EL (cell line): ENCODE results near the gene RPUSD1.
A peak's percentile ranks its signal among the peaks of the same experiment; 100 is the strongest.
"Not testable (repeated sequence)": the region's sequence is repeated elsewhere in the genome, so short reads cannot be mapped to it uniquely, and the experiment has no call there.

Source experiments
- DNase-seq: peaks from one replicate; pipeline ENCODE4 v3.0.0-alpha.2; 2016

The RPUSD1 gene

GRCh38 chr16:764184-764750, 23.9 kb downstream of the RPUSD1 start:
- no peak for DNase-seq

DNA sequence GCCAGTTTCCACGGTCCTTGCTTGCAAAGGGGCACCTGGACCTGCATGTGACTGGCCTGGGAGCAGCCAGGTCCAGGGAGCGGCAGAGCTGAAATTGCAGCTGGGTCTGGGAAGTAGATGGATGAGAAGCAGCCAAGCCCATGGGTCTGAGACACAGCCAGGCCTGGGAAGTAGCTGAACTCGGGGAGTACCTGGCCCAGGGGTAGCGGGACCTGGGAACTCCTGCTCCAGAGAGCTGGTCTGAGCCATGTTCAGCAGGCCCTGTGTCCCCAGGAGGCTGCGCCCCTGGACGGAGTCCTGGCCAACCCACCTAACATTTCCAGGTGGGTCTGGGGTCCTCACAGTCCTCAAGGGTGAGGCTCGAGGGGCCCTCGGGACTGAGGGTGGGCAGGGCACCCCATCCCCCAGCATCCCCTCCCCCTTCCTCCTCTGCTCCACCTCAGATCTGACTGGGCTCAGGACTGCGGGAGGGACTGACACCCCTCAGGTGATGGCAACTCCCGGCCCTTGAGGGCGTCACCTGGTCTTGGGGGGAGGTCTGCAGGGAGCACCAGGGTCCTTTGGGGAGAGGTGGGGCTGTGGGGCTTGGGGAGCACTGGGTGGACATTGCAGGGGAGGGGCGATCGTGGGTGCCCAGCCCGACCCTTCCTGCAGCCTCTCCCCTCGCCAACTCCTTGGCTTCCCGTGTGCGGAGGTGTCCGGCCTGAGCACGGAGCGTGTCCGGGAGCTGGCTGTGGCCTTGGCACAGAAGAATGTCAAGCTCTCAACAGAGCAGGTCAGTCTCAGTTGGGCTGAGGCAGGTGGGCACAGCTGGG, 24.6 kb downstream of the RPUSD1 start:
- no peak for DNase-seq

DNA sequence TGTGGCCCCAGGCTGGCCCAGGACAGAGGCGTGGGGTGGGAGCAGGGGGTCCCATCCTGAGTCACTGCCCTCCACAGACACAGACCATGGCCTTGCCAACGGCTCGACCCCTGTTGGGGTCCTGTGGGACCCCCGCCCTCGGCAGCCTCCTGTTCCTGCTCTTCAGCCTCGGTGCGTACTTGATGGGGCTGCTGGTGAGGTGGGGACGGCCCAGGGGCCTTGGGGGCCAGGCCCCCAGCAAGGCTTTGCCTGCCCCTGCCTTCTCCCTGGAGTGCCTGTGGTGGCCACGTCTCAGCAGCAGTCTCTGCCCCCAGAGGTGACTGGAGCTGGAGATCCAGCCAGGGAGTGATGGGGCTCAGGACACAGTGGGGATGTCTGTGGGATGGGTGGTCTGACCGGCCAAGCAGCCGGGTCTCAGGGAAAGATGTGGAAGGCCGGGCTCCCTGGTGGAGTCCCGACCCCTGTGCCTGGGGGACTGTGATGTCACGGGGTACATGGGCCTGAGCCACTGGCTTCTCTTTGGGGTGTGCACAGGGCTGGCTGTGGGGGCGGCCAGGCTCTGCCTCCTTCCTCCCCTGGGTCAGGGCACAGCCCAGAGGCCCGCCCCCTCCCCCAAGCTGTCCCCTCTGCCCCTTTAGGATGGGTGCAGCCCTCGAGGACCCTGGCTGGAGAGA, 25.4 kb downstream of the RPUSD1 start:
- no peak for DNase-seq

DNA sequence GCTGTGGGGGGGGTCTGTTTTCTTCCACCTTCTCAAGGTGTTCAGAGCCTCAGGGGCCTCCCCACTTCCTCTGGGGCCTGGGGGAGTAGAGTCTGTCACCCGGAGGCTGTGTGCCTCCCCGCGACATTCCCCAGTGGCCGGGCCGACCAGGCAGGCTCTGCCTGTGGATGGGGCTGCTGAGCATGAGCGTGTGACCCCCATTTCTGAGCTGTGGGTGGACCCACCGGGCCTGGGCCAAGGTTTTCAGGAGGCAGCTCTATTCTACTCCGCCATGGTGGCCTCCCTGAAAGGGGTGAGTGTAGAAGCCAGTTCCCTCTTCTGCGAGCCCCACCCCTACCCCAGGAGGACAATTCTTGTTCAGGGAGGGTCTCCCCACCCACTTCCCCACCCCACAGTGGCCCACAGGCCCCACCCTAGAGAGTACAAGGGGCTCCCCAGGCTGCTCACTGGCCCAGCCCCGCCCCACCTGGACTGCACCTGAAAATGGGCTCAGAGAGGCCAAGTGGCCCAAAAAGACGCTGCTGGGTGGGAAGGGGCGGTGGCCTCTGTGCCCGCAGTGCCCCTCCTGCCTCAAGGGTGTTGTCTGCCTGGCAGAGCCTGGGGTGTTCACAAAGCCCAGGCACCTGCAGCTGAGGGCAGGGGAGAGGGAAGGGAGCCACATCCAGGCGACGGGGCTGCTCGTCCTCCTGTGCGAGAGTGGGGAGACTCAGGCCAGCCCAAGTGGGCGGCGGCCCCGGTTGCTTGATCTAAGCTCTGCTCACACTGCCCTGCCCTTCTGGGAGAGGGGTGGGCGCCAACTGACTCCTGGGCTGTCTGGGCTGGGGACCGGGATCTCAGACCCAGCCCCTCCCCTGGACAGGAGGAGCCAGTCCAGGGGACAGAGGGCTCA, 26.3 kb downstream of the RPUSD1 start:
- no peak for DNase-seq

DNA sequence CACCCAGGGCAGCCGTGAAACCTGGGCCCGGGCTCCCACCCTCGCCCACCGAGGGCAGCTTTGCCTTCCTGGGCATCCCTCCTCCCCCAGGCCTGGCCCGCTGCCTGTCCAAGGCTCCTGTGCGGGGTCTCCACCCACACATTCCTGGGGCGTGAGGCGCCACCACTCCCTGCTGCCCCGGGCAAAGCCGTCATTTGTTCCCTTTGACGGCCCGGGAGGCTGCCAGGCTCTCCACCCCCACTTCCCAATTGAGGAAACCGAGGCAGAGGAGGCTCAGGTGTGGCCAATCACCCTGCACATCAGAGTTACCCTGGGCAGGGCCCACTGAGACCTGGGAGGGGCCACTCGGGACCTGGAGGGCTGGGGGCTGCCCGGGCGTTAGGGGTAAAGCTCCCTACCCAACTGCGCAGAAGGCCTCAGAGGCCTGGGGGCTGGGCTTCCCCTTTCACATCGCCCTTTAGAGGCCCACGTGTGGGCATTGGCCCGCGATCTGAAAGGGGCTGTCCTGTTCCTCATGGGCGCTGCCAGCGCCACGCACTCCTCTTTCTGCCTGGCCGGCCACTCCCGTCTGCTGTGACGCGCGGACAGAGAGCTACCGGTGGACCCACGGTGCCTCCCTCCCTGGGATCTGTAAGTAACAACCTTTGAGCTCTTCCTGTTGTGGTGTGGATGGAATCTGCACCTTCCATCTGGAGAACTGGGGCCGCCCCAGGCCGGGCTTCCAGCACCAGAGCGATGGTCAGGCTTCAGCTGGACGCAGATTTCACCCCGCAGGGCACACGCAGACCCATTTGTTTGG, 27.4 kb downstream of the RPUSD1 start, which contains the start of gene MSLN:
MSLN (plus strand) TSS at position 190 of the 799 bp plus-strand sequence. CDS start 1,947 bp downstream, outside the sequence.
- peak; percentile 79 for DNase-seq

DNA sequence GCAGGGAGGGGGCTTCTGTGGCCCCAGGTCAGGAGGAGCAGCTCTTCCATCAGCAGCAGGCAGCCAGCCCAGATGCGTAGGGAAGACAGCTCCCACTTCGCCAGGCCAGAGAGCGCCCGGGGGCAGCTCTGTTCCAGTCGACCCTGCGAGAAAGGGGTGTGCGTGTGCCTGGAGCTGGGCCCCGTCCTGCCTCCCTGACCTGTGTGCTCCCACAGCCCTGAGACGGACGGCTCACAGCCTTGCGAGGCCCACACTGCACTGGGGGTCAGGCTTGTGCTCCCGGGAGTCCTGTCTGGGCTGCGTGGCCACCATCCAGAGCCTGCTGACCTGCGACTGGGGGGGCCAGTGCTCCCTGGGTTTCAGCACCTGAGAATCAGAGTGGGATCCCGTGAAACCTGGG, 28.1 kb downstream of the RPUSD1 start:
- DNase-seq = no peak

DNA sequence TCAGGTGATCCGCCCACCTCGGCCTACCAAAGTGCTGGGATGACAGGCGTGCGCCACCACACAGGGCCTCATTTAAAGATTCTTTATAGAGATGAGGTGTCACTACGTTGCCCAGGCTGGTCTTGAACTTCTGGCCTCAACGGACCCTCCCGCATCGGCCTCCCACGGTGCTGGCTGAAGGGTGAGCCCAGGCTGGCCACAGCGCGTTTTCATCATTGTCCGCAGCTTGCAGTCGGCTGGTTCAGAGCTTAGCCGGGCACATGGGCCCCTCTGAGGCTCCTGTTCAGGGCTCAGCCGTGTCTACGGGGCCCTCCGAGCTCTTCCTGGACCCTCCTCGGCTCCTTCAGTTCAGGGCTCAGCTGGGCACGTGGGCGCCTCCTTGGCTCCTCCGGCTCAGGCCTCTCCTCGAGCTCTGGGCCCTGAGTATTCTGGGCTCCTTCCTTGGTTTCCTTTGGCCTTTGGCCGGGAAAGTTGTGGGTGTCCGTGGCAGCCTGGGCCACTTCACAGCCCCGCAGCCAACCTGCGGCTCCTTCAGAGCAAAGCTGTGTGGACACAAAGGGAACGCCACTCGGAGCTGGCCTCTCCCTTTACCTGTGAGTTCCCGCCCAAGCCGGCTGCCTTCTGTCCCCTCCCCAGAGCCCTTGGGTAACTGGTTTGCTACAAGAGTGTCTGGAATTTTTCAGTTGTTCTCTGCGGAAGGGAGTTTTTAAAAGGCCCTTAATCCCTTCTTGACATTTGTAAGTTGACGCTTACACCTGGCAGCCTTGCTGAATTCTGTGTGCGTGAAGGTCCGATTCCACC, 28.9 kb downstream of the RPUSD1 start:
- DNase-seq = no peak

DNA sequence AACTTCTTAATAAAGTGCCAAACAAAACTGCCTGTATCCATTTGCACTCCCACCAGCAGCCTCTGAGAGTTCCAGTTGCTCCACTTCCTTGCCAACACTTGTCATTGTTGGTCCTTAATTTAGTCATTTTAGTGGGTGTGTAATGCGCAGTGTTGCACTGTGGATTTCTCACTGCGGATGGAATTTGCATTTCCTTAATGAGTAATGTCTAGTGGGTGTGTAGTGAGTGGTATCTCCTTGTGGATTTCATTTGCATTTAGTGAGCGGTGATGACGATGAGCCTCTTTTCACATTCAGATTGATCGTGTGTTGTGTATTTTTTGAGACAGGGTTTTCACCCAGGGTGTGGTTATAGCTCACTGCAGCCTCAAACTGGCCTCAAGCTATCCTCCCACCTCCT, 31.8 kb downstream of the RPUSD1 start:
- no peak for DNase-seq

DNA sequence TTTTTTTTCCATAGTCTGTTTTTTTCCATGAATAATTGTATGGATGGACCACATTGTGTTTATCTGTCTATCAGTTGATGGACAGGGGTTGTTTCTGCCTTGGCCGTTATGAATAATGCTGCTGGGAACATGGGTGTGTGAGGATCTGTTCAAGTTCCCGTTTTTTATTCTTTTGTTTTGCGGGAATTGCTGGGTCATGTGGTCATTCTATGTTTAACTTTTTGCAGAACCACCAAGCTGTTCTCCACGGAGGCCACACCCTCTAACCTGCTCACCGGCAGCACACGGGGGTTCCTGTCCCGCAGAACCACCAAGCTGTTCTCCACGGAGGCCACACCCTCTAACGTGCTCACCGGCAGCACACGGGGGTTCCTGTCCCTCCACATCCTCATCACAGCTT, 33.5 kb downstream of the RPUSD1 start:
- DNase-seq = no peak

DNA sequence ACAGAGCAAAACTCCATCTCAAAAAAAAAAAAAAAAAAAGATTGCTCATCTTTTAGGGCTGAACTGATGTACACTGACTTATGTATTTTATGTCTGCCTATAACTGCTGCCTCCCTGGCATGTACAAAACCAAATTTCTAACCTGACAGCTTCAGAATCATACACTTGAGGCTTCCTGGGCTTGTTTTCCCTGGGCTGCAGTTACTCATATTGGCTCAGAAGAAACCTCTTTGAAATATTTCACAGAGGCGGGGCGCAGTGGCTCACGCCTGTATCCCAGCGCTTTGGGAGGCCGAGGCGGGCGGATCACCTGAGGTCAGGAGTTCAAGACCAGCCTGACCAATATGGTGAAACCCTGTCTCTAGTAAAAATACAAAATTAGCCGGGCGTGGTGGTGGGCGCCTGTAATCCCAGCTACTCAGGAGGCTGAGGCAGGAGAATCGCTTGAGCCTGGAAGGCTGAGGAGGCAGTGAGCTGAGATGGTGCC, 34.0 kb downstream of the RPUSD1 start:
- DNase-seq = not testable (repeated sequence)

DNA sequence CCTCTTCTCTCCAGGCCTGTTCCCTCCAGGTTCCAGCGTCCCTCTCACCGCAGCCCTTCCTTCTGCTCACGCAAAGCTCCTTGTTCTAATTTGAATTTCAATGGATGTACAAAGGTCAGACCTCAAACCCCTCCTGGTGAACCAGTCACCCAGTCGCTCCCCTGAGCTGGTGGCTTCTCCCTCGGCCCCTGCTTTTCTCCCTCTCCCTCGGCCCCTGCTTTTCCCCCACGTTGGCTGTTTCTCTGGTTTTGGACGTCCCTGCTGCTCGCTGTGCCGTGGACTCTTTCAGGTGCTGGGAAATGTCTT, 36.2 kb downstream of the RPUSD1 start:
- no peak for DNase-seq

- no peak for DNase-seq
Measured at GRCh38 chr16:751152-752006, 36.8 kb downstream of the RPUSD1 start.

DNA sequence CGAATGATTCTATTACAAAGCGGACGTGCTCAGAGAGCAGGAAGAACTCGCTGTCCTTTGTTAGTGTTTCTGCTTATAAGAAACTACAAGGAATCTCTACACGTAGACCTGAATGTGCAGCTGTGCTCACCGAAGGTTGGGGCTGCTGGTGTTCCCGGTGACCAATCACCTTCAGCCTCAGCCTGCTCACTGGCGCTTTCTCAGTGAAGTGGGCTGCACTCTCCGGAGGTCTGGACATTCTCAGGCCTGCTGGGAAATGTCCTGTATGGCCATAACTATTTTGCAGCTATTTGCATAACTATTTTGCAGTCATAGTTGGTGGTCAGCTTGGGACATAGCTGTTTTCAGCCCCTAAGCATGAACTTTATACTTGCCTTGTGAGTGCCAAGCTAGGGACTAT, 37.7 kb downstream of the RPUSD1 start:
- DNase-seq = no peak

DNA sequence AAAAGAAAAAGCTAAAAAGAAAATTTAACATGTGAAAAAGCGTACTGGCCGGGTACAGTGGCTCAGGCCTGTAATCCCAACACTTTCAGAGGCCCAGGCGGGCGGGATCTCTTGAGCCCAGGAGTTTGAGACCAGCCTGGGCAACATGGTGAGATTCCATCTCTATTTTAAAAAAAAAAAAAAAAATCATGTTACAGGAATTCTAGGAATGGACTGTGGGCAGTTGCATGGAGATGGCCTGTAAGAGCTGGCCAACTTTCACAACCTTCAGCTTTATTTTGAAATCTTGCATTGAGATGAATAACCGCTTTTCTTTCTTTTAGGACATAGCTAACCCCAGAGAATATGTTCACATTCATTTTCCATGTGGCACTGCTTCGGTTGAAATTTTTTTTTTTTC, 39.2 kb downstream of the RPUSD1 start:
- peak; percentile 77 for DNase-seq

- DNase-seq = no peak
Measured at GRCh38 chr16:747978-748746, 40.0 kb downstream of the RPUSD1 start.

DNA sequence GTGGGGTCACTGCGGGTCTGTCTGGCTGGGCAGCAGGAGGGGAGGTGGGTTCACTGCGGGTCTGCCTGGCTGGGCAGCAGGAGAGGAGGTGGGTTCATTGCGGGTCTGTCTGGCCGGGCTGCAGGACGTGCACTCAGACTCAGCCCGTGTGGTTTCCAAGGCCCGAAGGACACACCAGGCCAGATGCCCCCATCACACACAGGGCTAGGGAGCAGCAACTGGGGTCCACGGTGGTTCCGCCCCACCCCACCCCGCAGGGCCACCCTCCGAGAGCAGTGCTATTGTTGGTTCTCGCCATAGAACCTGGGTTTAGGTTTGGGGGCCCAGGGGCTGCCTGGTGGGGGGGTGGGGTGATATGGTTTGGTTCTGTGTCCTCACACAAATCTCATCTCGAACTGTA, 41.5 kb downstream of the RPUSD1 start:
- DNase-seq = no peak

DNA sequence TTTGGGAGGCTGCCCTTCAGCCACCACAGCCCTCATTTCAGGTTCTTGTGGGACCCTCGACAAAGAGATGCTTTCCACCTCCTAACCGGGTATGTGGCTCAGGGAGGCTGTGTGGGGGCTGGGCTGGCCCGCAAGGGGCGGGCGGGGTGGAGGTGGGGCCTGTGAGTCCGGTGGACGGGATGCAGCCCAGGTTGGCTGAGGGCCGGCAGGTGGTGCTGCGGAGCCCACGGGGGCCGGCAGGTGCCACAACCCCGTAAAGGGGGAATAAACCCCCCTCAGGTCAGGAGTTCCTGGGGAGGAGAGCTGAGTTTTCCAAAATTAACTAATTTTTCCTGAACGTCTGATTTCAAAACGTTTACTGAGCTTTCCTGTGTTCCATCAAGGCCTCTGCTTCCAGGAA, 42.4 kb downstream of the RPUSD1 start:
- DNase-seq = no peak

DNA sequence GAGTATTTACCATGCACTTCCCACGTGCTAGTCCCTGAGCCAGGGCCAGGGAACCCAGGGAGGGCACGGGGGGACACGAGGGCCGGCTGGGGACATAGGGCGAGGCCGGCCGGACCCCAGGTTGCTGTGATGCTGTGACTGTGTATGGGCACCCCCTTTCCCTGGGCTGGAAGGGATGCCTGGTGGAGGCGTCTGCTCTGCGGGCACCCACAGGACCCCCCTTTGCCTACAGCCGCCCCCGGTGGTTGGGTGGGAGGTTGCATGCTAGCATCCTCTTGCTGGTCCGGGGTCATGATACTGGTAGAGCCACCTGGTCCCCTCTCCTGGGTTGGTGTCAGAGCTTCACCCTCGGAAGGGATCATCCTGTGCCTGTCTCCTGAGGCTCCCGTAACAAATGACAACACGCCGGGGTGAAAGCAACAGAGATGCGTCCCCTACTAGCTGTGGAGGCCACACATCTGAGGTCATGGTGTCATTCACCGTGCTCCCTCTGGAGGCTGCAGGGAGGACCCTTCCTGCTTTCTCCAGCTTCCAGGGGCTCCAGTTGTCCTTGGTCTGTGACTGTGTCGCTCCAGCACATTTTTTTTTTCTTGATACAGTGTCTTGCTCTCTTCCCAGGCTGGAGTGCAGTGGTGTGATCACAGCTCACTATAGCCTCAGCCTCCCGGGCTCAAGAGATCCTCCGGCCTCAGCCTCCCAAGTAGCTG, 44.2 kb downstream of the RPUSD1 start:
- no peak for DNase-seq

DNA sequence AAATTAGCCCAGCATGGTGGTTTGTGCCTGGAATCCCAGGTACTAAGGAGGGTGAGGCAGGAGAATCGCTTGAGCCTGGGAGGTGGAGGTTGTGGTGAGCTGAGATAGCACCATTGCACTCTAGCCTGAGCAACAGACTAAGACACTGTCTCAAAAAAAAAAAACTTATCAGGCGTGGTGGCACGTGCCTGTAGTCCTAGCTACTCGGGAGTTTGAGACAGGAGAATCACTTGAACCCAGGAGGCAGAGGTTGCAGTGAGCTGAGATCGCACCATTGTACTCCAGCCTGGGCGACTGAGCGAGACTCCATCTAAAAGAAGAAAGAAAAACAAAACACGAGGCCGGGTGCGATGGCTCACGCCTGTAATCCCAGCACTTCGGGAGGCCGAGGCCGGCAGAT, 45.3 kb downstream of the RPUSD1 start:
- not testable (repeated sequence) for DNase-seq
